H4 (cell line): ENCODE measurements around the gene LIPT2. TPM values are rescaled to one million over a fixed set of nuclear protein-coding genes. Genes with fewer than 3 reads are reported as not detected.
A peak's percentile ranks its signal among the peaks of the same experiment; 100 is the strongest.

ENCODE experiments used
- DNase-seq: peaks from one replicate; pipeline ENCODE4 v3.0.0-alpha.2; 2015; ENCODE audit warnings: low spot score
- total RNA-seq: library from RNA; depleted of rRNA; stranded (reverse); fragments of >200 nt; shearing (Covaris generic); gene quantifications from 2 replicates; pipeline ENCODE4 v1.2.3, GENCODE V29; 2014

Gene LIPT2
- total RNA-seq, 1 experiment from 2014 or later: 8.7 TPM

DNA sequence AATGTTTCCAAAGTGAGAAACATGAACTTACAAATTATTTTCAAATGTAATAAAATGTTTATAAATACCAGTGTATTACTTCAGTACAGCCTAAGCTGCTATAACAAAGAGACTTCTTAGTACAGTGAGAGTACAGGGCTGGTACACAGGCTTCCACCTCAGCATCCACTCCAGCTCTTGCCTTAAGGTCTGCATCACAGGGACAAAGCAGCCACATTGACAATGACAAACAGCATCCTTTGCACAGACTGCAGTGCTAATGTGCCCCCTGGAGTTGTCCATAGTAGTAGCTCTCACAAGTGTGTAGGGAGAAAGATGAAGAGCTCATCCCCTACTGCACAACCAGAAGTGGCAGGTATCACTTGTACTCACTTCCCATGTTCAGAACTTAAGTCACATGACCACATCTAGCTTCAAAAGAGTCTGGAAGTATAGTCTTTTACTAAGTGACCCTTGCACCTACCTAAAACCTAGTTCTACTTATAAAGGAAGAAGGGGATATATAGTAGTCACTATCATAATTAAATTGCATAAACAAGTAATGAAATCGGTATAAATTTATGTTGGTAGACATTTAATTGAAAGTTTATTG is 10.7 kb upstream of the LIPT2 start:
- DNase-seq: no peak

DNA sequence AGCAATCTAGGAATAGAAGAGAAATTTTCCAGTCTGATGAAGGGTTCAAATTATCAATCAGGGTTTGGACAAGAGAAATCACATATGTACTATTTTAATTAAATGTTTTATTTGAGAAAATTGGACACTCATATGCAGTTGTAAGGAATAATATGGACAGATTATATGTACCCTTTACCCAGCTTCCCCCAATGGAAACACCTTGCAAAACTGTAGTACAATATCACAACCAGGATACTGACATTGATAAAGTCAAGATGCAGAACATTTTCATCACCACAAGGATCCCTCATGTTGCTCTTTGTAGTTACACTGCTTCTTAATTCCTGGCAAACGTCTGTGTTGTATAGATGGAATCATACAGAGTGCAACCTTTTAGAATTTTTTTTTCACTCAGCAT is 1.4 kb upstream of the LIPT2 start:
- no peak for DNase-seq

DNA sequence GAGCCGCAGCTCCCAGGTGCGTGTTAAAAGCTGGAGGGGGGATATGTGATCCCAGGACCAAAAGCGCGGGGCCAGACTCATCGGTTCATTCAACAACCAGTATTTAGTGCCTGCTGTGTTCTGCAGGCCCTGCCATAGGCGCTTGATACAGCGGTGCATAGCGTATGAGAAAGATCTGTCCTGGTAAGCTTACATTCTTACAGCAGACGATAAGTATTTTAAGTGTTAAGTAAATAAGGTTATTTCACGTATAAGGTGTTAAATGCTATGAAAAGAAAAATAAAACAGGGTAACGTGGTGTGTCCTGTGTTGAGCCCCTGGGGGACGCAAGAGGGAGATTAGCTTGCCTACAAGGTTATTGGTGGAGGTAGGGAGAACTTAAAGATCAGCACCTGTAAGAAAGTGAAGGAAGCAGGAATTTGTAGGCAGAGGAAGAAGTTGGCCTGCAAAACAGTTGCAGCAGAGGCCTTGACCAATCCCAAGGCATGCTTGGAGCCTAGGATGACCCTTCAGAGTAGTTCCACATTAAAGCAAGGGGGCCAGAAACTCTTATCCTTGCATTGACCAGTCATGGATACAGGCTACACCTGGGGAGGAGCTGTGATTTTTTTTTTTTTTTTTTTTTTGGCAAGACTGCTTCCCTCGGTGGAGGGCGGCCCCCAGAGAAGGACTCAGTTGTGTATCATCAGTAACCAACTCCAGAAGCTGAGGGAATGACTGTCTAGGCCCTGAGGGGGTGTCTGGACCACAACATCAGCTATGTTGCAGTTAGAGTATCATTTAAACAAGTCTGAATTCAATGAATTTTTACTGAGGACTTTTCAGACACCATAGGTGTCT is 487 bp upstream of the LIPT2 start:
- DNase-seq: no peak

DNA sequence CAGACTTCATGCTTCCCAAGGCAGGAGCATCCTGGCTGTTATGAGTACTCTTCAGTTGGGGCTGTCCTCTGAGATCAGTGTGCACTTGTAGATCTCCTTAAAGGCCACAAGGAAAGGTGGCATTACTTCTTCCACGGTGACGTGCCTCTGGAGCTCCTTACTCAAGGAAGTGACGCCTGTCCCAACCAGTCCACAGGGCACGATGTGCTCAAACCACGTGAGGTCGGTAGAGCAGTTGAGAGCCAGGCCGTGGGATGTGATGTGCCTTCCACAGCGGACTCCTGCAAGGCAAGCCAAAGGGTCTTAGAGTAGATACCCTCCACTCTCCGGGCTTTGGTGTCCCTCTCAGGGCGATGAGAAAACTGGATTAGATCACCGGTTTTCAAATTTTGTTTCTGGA is 1.4 kb downstream of the LIPT2 start:
- no peak for DNase-seq

DNA sequence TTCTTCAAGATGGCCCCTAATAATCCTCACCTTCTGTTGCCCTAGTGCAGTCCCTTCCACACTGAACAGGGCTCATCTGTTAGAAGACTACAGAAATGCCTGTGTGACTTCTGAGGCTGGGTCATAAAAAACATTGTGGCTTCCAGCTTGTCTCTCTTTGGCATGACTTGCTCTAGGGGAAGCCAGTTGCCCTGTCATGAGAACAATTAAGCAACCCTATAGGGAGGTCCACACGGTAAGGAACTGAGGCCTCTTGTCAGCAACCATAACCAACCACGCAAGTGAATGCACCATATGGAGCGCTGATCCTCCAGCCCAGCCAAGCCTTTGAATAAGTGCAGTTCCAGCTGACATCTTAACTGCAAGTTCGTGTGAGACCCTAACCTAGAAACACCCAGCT is 2.6 kb downstream of the LIPT2 start:
- DNase-seq: no peak

DNA sequence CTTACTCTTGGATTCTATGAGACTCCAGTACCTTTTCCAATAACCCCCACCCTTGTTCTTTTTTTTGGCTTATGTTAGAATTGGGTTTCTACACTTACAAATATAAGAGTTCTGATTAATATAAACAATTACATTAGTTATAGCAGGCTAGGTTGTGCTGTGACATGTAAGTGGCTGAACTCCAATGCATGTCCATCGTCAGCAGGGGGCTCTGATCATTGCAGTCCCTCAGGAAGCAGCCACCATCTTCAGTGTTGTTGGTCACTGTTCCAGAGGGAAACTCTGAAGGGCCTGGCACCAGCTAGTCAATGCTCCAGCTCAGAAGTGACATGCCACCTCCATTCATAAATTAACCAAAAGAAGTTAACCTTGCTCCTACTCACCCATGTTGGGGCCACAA is 5.6 kb downstream of the LIPT2 start:
- DNase-seq: peak; percentile 39

DNA sequence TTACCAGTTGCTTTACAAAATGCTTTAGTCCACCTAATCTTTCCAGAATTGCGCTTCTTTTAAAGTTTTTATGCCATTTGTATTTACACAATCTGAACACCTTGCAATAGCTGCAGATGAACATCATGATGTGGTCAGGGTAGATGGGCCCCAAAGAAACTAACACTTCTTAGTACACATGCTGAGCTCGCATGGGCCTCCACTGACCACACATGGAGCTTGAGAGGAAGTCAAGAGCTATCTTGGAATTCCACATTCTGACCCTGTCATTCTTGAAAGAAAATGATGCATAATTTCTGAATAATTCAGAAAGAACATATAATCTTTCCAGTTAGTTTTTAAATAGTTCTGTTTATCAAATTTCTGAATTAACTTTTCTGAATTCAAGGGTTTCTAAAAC is 7.7 kb downstream of the LIPT2 start:
- no peak for DNase-seq

DNA sequence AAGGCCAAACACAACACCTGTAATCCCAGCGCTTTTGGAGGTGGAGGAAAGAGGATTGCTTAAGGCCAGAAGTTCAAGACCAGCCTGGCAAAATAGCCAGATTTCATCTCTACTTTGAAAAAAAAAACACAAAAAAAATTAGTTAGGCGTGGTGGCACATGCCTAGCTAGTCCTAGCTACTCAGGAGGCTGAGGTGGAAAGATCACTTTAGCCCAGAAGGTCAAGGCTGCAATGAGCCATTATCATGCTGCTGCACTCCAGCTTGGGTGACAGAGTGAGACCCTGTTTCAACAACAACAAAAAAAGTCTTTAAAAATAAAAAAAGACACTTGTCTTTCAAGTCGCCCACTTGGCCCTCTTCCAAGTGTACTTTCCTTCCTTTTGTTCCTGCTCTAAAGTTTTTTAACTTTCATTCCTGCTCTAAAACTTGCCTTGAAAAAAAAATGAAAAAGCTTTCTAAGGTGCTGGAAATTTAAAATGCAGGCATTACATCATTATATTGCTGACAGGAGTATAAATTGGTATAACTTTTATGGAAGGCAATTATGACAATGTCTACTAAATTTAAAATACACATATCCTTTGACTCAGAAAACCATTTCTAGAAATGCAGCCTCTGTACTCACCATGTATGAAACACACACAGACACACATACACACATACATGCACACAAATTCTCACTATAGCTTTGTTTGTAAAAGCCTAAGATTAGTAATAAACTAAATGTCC is 12.7 kb downstream of the LIPT2 start:
- DNase-seq: no peak

DNA sequence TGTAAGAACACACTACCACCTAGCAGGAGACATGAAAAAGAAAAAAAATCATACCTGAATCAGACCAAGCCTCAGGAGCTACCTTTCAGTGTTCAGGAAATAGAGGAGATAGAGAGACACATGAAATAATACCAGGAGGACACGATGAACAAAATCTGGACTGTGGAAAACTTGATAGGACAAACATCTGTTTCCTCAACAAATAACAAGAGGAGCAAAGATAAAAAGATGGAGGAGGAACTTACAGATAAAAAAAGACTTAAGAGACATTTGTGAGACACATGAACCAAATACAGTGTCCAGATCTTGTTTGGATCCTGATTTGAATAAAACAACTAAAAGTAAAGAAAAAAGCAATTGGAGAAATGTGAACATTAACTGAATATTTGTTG is 13.8 kb downstream of the LIPT2 start:
- no peak for DNase-seq

DNA sequence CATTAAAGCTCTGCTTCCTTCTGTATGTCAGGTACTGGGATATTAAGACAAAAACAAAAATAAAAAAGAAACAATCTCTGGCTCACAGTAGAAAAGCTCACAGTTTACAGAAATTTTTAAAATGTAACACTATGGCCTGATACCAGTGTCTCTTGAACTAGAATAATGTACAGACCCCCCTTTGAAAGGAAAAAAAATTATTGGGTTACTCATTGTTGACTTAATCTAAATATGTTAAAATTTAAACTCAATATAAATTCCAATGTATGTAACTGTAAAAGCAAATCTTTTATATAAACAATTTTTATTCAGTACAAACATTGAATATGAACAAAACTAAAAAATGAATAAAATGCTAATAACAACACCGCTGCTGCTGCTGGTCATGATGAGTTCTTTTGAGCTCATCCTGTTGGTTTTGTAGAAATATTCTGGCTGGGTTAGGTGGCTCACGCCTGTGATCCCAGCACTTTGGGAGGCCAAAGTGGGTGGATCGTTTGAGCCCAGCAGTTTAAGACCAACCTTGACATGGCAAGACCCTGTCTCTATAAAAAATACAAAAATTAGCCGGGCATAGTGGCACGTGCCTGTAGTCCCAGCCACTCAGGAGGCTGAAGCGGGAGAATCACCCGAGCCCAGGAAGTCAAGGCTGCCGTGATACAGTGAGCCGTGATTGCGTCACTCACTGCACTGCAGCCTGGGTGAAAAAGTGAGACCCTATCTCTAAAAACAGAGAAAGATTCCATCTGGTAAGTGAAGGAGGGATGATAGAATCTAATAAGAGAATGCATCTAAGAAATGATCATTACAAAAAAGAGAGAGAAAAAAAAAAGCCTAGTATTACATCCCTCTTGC is 14.4 kb downstream of the LIPT2 start:
- no peak for DNase-seq

DNA sequence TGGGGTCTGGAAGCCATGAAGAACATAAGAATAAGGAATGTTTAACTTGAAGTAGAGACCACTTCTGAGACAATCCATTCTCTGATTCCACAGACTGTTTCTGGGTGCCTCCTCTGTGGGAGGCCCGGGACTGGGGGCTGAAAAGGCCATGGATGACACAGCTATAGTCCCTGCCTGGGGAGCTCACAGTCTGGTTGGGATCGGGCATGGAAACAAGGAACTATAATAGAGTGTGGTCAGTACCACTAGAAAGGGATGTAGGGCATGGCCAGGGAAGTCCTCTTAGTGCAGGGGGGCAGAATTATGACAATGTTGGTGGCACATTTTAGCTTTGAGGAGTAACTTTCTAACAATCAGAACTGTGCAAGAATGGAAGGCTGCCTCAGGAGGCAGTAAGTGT is 17.0 kb downstream of the LIPT2 start:
- DNase-seq: no peak

DNA sequence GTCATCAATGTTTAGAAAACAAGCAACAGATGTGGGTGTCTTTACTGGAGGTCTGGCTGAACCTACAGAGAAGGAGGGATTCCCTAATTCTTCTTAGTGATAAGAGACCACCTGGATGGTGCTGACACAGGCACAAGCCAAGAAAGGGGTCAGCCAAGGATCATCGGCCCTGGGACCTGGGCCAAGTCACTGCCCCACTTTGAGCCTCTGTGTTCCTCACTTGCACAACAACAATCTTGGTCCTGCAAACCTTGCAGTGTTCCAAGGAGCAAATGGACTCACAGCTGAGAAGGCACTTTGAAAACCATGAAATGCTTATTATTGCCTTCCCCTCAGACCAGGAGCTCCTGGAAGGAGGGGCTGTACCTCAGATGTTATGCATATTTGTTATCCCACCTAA is 19.2 kb downstream of the LIPT2 start:
- DNase-seq: no peak

DNA sequence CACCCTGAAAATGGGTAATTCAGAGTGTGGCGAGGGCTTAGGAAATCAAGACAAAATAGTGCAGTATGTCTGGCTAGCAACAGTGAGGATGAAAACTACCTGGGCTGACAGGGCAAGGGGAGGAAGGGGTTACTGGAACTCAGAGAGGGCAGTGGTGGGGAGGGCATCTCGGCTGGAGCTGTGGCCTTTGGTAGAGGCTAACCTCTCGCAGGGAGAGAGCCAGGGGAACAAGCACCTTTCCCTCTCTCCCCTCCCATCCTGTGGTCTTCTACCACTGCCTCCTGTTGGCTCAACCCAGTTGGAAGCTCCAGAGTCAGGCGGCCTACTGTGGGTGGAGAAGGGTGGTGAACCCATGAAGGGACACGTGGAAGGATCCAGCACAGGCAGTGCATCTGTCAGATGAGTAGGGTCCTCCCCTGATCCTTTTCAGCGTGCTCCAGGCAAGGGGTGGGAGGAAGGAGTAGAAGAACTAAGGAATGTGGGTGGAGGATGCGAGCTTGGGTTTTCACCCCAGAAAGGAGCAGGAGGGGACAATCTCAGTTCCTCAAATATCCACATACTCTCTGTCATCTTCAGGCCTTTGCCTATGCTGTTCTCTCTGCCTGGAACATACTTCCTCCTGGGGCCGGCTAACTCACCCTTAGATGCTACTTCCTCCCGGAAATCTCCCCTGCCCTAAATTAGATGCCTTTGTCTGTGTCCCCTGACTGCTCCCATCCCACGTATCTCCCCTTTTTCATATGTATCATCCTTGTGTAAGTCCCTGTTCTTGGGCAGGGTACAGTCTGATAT is 19.9 kb downstream of the LIPT2 start:
- DNase-seq: no peak

DNA sequence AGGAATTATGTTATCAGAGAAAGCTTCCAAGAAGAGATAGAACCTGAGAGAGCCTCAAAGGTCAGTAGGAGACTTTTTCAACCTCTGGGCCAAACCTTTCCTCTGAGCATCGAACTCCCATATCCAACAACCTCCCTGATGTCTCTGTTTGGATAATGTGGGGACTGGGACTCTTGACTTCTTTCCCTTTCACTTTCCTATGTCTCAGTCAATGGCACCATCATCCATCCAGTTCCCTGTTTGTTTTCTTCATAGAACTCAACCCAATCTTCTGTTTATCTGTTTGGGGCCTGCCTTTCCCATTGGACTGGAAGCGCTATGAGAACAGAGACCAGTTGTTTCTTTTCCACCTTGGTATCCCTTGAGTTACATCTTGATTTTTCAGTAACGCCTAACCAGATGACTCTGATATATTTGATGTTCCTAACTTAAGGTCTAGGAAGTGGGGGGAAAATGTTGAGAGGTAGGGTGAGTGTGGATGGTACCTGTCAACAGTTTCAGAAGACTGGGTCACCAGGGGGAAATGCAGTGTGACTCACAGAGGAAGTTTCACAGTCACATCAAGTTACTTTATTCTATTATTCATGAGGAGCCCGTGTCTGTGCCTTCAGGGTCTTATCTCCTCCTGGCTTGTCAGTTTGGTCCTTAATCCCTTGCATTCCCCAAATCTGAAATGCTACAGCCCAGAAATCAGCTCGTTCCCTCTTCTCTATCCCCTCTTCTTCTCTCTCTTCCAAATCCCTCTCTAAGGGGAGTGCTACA is 21.7 kb downstream of the LIPT2 start:
- no peak for DNase-seq

DNA sequence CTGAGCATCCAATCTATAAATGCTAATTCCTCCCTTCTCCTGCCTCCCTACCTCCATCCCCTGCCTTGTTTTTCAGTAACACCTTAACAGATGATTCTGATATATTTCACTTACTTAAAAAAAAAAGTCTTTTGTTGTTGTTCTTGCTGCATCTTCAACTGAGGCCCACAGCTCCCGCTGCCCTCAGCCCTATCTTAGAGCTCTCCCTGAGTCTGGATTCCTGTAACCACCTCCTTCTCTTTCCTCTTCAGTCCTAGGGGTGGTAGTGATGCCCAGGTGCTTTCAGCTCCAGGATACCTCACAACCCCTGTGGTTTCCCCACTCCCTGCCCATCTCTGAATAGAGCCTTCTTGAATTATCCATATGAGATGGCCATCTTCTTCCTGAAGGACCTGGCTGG is 22.5 kb downstream of the LIPT2 start:
- no peak for DNase-seq

DNA sequence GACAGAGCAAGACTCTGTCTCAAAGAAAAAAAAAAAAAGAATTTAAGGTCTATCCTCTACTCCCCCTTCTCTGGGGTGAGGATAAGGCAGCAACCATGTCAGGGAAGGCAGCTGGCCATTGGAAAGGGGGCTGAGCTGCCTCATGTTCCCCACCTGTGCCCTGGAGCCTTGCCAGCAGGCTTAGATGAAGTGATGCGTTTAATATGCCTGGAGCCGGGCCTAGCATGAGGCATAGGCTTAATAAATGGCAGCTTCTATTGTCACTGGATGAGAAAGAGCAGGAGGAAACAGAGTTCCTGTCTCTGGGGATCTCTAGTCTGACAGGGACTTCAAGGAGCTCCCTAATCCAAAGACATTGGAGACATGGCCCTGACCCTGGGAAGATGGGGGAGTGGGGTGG is 23.0 kb downstream of the LIPT2 start:
- no peak for DNase-seq

DNA sequence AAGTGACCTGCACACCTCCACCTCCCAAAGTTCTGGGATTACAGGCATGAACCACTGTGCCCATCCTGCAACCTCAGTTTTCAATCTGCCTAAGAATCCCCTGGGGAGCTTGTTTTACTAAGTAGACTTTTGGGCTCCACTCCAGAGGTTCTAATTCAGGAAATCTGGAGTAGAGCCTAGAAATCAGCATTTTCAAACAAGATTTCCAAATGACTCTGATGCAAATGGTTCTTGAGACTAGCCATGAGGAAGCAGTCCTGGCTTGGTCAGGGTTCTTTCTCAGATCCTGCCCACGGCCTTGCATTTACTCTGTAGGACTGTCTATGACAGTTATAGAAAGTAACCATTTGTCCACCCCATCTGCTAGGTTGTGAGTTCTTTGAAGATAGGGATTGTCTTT is 24.6 kb downstream of the LIPT2 start:
- DNase-seq: no peak

DNA sequence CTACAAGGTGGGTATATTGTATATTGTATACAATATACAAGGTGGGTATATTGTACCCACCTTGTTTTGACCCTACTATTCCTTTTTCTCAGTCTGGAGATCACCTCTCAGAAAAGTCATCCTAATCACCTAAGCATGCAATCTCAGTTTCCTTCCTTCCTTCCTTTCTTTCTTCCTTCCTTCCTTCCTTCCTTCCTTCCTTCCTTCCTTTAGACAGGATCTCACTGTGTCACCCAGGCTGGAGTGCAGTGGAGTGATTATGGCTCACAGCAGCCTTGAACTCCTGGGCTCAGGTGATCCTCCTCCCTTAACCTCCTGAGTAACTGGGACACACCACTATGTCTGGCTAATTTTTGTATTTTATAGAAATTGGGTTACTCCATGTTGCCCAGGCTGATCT is 25.0 kb downstream of the LIPT2 start:
- DNase-seq: no peak

DNA sequence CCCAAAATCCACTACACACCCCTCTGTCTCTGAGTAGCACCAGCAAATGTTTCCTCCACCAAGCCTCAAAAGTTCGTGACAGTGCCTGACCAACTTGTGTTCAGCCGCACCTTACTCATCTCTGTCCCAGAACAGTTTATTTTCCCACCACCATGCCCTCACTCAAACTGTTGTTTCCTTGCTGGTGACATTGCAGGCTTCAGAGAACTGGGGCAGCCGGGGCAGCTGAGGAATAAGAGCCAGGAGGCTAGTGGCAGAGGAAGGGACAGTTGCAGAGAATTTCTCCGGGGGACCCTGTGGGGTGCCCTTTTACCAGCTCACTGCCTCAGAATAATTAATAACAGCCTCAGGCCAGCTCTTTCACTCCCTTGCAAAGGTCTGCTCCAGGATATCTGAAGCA is 25.5 kb downstream of the LIPT2 start:
- DNase-seq: no peak
